Measurements from ENCODE around the gene VIM.

The VIM gene

GRCh38 chr10:17206210-17206709 is 21.8 kb upstream of the VIM start:
- POLR2A ChIA-PET (ENCODE audit: low non-redundant PET) = no interaction called here
- CTCF ChIA-PET = interaction anchor here (0.9 kb wide), 2 partner anchors 23 to 107 kb away, joined by 3 to 4 read pairs; no protein-coding TSS in a partner anchor
- no peak overlapping the region for H3K27ac ChIP-seq
- peak; percentile 30 for DNase-seq (ENCODE audit: low spot score)
- TF ChIP-seq, protein P1, sequence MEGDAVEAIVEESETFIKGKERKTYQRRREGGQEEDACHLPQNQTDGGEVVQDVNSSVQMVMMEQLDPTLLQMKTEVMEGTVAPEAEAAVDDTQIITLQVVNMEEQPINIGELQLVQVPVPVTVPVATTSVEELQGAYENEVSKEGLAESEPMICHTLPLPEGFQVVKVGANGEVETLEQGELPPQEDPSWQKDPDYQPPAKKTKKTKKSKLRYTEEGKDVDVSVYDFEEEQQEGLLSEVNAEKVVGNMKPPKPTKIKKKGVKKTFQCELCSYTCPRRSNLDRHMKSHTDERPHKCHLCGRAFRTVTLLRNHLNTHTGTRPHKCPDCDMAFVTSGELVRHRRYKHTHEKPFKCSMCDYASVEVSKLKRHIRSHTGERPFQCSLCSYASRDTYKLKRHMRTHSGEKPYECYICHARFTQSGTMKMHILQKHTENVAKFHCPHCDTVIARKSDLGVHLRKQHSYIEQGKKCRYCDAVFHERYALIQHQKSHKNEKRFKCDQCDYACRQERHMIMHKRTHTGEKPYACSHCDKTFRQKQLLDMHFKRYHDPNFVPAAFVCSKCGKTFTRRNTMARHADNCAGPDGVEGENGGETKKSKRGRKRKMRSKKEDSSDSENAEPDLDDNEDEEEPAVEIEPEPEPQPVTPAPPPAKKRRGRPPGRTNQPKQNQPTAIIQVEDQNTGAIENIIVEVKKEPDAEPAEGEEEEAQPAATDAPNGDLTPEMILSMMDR (conservative IDR thresholded peaks at IDR 0.05; ENCODE audit: low read depth) = no peak

DNA sequence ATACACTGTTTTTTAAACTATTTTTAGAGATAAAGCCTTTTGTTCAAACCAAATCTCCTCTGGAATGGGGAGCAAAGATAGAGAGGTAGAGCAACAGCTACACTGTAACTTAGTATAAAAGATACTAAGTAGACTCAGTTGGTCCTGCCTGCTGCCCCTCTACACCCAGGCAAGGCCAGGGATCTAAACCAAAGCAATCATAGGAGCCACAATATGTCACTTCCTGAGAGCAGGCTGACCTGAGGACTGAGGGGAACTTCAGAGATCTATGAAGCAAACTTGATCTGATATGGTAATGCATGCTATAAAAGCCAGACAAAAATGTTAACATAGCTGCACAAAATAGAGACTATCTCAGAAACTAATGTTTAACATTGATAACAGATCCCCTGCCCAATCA is 19.6 kb upstream of the VIM start:
- ChIA-PET CTCF (no interaction called here), POLR2A (ENCODE audit: low non-redundant PET) (no interaction called here)
- TF ChIP-seq, protein P1 (conservative IDR thresholded peaks at IDR 0.05; ENCODE audit: low read depth) = no peak
- H3K27ac ChIP-seq = no peak overlapping the region
- no peak for DNase-seq (ENCODE audit: low spot score)

DNA sequence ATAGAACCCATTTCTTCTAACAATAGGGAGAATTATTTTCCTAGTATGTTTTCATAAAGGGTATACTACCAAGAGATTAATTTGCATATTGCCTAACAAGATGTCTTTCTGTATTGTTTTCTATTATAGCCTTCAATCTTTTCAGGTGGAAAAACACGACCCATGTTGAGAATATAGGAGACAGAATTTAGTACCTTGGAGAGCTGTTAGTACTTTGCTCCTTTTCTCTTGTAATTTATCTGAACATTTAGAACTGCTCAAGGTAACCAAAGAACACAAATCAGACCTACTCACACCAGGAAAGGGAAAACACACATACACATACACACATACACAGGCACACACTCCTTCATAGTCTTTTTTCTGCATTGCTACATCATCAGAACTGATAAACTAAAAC is 18.7 kb upstream of the VIM start:
- TF ChIP-seq, protein P1 (conservative IDR thresholded peaks at IDR 0.05; ENCODE audit: low read depth) = no peak
- DNase-seq (ENCODE audit: low spot score) = no peak
- no peak overlapping the region for H3K27ac ChIP-seq
- ChIA-PET CTCF (no interaction called here), POLR2A (ENCODE audit: low non-redundant PET) (no interaction called here)

DNA sequence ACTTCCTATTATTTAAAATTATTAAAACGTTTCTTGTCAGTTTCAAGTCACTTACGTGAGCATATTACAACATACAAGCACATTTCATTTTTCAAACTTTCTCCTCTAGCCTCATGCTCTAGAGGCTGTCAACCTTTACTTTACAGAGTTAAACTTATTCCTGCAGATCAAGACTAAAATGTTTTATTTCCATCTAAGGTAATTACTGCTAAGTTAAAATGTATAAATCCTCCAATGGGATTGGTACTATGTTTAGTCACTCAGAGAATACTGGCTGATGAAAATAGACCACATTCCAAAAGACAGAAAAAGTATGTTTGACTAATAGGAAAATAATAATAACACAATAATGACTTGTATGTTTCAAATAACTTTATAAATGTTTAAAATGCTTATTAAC is 18.2 kb upstream of the VIM start:
- POLR2A ChIA-PET (ENCODE audit: low non-redundant PET) = no interaction called here
- CTCF ChIA-PET = no interaction called here
- TF ChIP-seq, protein P1 (conservative IDR thresholded peaks at IDR 0.05; ENCODE audit: low read depth) = no peak
- DNase-seq (ENCODE audit: low spot score) = no peak
- no peak overlapping the region for H3K27ac ChIP-seq

DNA sequence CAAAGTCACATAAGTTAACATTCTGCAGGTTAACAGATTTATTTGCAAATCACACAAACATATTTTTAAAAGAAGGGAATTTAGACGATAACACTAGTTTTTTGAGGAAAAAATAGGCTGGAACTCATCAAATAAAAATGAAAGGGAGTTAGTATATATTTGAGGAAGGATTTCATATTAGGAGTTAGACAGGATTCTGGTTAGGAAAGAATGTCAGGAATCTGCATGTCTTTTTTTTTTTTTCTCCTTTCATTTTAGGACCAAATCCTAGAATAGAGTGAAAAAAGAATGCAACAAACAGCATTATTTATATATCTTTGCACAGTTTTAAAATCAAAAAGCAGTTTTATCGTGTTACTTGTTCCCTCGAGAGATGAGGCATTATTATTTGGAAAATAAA is 17.7 kb upstream of the VIM start:
- H3K27ac ChIP-seq = no peak overlapping the region
- ChIA-PET POLR2A (ENCODE audit: low non-redundant PET) (no interaction called here), CTCF (no interaction called here)
- DNase-seq (ENCODE audit: low spot score) = no peak
- TF ChIP-seq, protein P1 (conservative IDR thresholded peaks at IDR 0.05; ENCODE audit: low read depth) = no peak

DNA sequence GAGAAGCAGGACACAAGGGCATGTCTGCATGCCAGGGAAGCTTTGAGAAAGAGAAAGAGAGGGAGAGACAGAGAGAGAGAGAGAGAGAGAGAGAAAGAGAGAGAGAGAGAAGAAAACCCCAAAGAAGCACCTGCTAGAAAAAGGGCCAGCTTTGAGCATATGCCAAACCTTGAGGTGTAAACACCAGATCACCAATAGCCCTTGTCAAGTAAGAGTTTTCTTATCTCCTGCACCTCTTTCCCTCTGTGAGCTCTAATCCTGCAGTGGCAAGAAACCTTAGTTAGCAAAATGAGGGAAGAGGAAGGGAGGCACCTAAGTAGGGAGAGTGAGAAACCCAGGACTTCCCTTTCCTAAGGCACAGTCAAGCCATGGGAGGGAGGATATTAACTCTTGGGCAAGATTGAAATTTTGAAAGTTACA is 15.2 kb upstream of the VIM start:
- ChIA-PET CTCF (interaction anchor here (0.6 to 1.2 kb wide), 2 partner anchors 18 to 125 kb away, joined by 3 to 5 read pairs; no protein-coding TSS in a partner anchor), POLR2A (ENCODE audit: low non-redundant PET) (no interaction called here)
- no peak overlapping the region for H3K27ac ChIP-seq
- TF ChIP-seq, protein P1 (conservative IDR thresholded peaks at IDR 0.05; ENCODE audit: low read depth) = no peak
- no peak for DNase-seq (ENCODE audit: low spot score)
